ENCODE results near the gene CASP14.

DNA sequence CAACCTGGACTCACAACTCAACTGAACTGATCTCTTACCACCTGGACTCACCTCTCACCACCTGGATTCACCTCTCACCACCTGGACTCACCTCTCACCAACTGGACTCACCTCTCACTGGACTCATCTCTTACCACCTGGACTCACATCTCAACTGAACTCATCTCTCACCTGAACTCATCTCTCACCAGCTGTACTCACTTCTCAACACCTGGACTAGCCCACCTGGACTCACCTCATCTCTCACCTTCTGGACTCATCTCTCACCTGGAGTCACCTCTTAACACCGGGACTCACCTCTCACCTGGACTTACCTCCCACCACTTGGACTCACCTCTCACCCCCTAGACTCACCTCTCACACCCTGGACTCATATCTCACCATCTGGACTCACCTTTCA is 7.3 kb upstream of the CASP14 start:
- TF ChIP-seq RAD21 (conservative IDR thresholded peaks at IDR 0.05), result no peak
- no peak for TF ChIP-seq CTCF (IDR thresholded peaks at IDR 0.05; ENCODE audit: poor library complexity, severe bottlenecking)
